Hepatocyte (in vitro differentiated cells): Measurements from ENCODE around the gene STX18. TPM values are rescaled to one million over a fixed set of nuclear protein-coding genes. Genes with fewer than 3 reads are reported as not detected.

Source experiments
- DNase-seq: peaks from one replicate; pipeline ENCODE4 v3.0.0-alpha.2; 2016; ENCODE audit warnings: low spot score
- H2AFZ ChIP-seq: fragments of 200-600 bp; sonication (generic); 2 replicates; pipeline ENCODE4 v1.6.0; 2016; ENCODE audit warnings: antibody characterized with exemption, mild to moderate bottlenecking
- H3K27ac ChIP-seq: fragments of 200-600 bp; sonication (generic); 2 replicates; pipeline ENCODE4 v1.5.1; 2016; ENCODE audit warnings: mild to moderate bottlenecking
- H3K27me3 ChIP-seq: fragments of 200-600 bp; sonication (generic); 2 replicates; pipeline ENCODE4 v1.6.1; 2016
- H3K36me3 ChIP-seq: fragments of 200-600 bp; sonication (generic); replicated peaks from 2 replicates; pipeline ENCODE4 v1.5.1; 2016; ENCODE audit warnings: low read depth; ENCODE audit not compliant: insufficient read depth
- H3K4me1 ChIP-seq: fragments of 200-600 bp; sonication (generic); 2 replicates; pipeline ENCODE4 v1.5.1; 2016; ENCODE audit warnings: mild to moderate bottlenecking, moderate library complexity; ENCODE audit not compliant: insufficient read depth
- H3K4me2 ChIP-seq: fragments of 200-600 bp; sonication (generic); 2 replicates; pipeline ENCODE4 v1.6.0; 2016
- H3K4me3 ChIP-seq: fragments of 200-600 bp; sonication (generic); 2 replicates; pipeline ENCODE4 v1.5.1; 2016; ENCODE audit warnings: mild to moderate bottlenecking
- H3K79me2 ChIP-seq: fragments of 200-600 bp; sonication (generic); 2 replicates; pipeline ENCODE4 v1.6.0; 2017; ENCODE audit warnings: mild to moderate bottlenecking
- H3K9me2 ChIP-seq: fragments of 200-600 bp; sonication (generic); replicated peaks from 2 replicates; pipeline ENCODE4 v1.6.0; 2017; ENCODE audit warnings: mild to moderate bottlenecking; ENCODE audit not compliant: insufficient read depth
- H3K9me3 ChIP-seq: fragments of 200-600 bp; sonication (generic); 2 replicates; pipeline ENCODE4 v1.5.1; 2016; ENCODE audit warnings: low read depth, mild to moderate bottlenecking
- H4K20me1 ChIP-seq: fragments of 200-600 bp; sonication (generic); 2 replicates; pipeline ENCODE4 v1.6.0; 2016; ENCODE audit warnings: mild to moderate bottlenecking; ENCODE audit not compliant: insufficient read depth, poor library complexity, severe bottlenecking
- CTCF ChIP-seq: fragments of 200-600 bp; sonication (generic); IDR thresholded peaks from 2 replicates; pipeline ENCODE4 v1.5.1; 2016; ENCODE audit warnings: antibody characterized with exemption, mild to moderate bottlenecking; ENCODE audit not compliant: poor library complexity
- EZH2 ChIP-seq: fragments of 200-600 bp; sonication (generic); IDR thresholded peaks from 2 replicates; pipeline ENCODE4 v1.6.1; 2016; ENCODE audit warnings: antibody characterized with exemption, mild to moderate bottlenecking, borderline replicate concordance
- EZH2phosphoT487 ChIP-seq: fragments of 200-600 bp; sonication (generic); IDR thresholded peaks from one replicate; pipeline ENCODE4 v1.6.1; 2018; ENCODE audit warnings: antibody characterized with exemption, mild to moderate bottlenecking, low read depth, moderate library complexity; ENCODE audit not compliant: unreplicated experiment, severe bottlenecking
- WGBS: methylation state at CpG from one replicate; pipeline ENCODE4 v1.1.6; 2016; ENCODE audit warnings: low lambda C conversion rate; ENCODE audit errors: missing lambda C conversion rate; 5-methylcytosine and 5-hydroxymethylcytosine counted together
- polyA plus RNA-seq: library from polyadenylated mRNA; unstranded; fragments of >200 nt; fragmentation: Nextera tagmentation; extraction: Ambion mirVana; gene quantifications from 2 replicates; pipeline ENCODE4 v1.2.1, GENCODE V29; 2016
- total RNA-seq: library from RNA; depleted of rRNA; stranded (reverse); fragments of >200 nt; gene quantifications from 2 replicates; pipeline ENCODE4 v1.2.3, GENCODE V29; 2014

Gene STX18
- total and polyA plus RNA-seq, 2 experiments from 2014 or later = 32.1 to 54.3 TPM

- H3K9me2 ChIP-seq = no peaks in the 10 kb centered on the region
- peaks cover 11% of the 10 kb centered on the region for H4K20me1 ChIP-seq
- peaks cover 66% of the 10 kb centered on the region for H3K79me2 ChIP-seq
- peaks cover 4% of the 10 kb centered on the region for H3K4me1 ChIP-seq
- H3K27me3 ChIP-seq = no peaks in the 10 kb centered on the region
- no peaks in the 10 kb centered on the region for H3K36me3 ChIP-seq
- H3K4me3 ChIP-seq = no peak overlapping the region
- no peak overlapping the region for H3K27ac ChIP-seq
- H3K4me2 ChIP-seq = no peak overlapping the region
- DNase-seq = no peak
- no peaks in the 10 kb centered on the region for H3K9me3 ChIP-seq
- H2AFZ ChIP-seq = no peak overlapping the region
- 86% methylated on average over 3 of the region's 3 CpGs for WGBS
- TF ChIP-seq EZH2 (no peak), EZH2phosphoT487 (no peak), CTCF (no peak)
Measured at GRCh38 chr4:4481399-4481994, 60.4 kb downstream of the STX18 start.

GRCh38 chr4:4480685-4481398 is 61.0 kb downstream of the STX18 start:
- Histone ChIP-seq H3K4me2 (no peak overlapping the region), H3K9me2 (no peaks in the 10 kb centered on the region), H3K36me3 (no peaks in the 10 kb centered on the region), H3K79me2 (peaks cover 66% of the 10 kb centered on the region), H3K4me3 (no peak overlapping the region), H3K9me3 (no peaks in the 10 kb centered on the region), H3K27me3 (no peaks in the 10 kb centered on the region), H3K4me1 (peaks cover 4% of the 10 kb centered on the region), H4K20me1 (peaks cover 11% of the 10 kb centered on the region), H3K27ac (no peak overlapping the region), H2AFZ (no peak overlapping the region)
- no peak for DNase-seq
- TF ChIP-seq EZH2phosphoT487 (no peak), CTCF (peak; percentile 63), EZH2 (no peak)
- WGBS = 64% methylated on average over 6 of the region's 6 CpGs

- Histone ChIP-seq H3K27me3 (no peaks in the 10 kb centered on the region), H3K4me1 (peaks cover 4% of the 10 kb centered on the region), H3K4me3 (no peak overlapping the region), H3K4me2 (no peak overlapping the region), H4K20me1 (peaks cover 11% of the 10 kb centered on the region), H3K9me3 (no peaks in the 10 kb centered on the region), H3K79me2 (peaks cover 67% of the 10 kb centered on the region), H3K27ac (no peak overlapping the region), H2AFZ (no peak overlapping the region), H3K36me3 (no peaks in the 10 kb centered on the region), H3K9me2 (no peaks in the 10 kb centered on the region)
- DNase-seq = no peak
- 78% methylated on average over 7 of the region's 7 CpGs for WGBS
- TF ChIP-seq EZH2phosphoT487 (no peak), EZH2 (no peak), CTCF (no peak)
Measured at GRCh38 chr4:4480205-4480604, 61.6 kb downstream of the STX18 start.
